ENCODE measurements around the gene B3GAT1. TPM values are rescaled to one million over a fixed set of nuclear protein-coding genes. Genes with fewer than 3 reads are reported as not detected.

The B3GAT1 gene
- total RNA-seq, 1 donor from 2014 or later: 0.32 TPM

DNA sequence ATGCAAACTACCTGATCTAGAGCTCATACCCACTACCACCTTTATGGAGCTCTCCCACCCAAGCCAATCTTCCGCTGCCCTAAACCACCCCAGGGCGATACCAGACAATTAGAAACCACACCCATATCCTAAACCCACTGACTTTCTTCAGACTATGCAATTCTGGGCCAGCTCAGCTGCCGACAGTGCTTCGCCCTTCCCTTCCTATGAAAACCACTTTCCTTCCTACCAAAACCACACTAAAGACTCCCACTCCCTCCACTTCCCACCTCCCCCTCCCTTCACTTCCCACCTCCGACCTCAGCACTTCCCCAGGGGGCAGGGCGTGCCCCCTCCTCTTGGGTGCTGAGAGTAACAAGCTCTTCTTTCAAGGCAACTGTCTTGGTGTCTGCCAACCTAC, 25.1 kb downstream of the B3GAT1 start:
- no peak overlapping the region for H3K4me3 ChIP-seq
- no peak overlapping the region for H3K27ac ChIP-seq
- H3K4me1 ChIP-seq: peaks cover 0 to 3% of the 10 kb centered on the region in 2 donors
- TF ChIP-seq, protein P1, sequence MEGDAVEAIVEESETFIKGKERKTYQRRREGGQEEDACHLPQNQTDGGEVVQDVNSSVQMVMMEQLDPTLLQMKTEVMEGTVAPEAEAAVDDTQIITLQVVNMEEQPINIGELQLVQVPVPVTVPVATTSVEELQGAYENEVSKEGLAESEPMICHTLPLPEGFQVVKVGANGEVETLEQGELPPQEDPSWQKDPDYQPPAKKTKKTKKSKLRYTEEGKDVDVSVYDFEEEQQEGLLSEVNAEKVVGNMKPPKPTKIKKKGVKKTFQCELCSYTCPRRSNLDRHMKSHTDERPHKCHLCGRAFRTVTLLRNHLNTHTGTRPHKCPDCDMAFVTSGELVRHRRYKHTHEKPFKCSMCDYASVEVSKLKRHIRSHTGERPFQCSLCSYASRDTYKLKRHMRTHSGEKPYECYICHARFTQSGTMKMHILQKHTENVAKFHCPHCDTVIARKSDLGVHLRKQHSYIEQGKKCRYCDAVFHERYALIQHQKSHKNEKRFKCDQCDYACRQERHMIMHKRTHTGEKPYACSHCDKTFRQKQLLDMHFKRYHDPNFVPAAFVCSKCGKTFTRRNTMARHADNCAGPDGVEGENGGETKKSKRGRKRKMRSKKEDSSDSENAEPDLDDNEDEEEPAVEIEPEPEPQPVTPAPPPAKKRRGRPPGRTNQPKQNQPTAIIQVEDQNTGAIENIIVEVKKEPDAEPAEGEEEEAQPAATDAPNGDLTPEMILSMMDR (IDR thresholded peaks at IDR 0.05): no peak
- no peaks in the 10 kb centered on the region for H3K36me3 ChIP-seq
- H3K27me3 ChIP-seq: no peaks in the 10 kb centered on the region
- no peak for DNase-seq (ENCODE audit: low spot score in 2 of 2)
- H3K9me3 ChIP-seq: no peaks in the 10 kb centered on the region
- intact Hi-C loops (cut with DNase I): no loop called here

DNA sequence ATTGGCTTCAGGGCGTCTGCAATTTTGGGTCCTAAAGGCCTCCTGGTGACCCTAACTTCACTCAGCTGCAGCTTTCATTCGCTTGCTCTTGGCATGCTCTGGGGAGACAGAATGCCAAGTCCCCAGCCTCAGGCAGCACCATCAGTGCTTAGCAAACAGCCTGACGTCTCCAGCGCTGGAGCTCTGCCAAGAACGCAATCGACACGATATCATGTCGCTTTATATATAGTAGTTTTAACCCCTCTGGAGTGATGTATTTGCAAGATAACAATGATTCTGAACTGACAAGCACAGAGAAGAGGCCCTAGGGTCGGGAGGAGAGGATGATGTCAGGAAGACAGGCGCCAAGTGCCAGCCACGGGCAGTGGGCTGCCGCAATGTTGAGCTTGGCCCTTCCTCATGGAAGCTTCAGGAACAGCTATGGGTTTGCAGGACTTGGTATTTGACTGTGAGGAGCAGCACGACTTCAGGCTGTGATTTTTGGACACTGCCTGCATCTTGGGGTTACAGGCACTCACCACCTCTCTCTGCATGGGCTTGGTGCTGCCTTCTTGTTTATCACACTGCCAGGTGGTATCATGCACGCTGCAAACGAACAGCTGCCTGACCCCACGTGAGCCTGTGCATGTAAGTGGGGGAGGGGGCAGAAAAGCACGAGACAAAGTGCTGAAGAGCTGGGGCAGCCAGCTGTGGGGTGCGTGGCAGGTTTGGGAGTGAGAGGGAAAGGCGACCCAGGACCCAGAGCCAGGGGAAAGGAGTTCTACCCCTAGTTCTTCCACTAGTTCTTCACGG, 26.1 kb downstream of the B3GAT1 start:
- TF ChIP-seq, protein P1 (IDR thresholded peaks at IDR 0.05): no peak
- intact Hi-C loops (cut with DNase I): no loop called here
- no peaks in the 10 kb centered on the region for H3K9me3 ChIP-seq

DNA sequence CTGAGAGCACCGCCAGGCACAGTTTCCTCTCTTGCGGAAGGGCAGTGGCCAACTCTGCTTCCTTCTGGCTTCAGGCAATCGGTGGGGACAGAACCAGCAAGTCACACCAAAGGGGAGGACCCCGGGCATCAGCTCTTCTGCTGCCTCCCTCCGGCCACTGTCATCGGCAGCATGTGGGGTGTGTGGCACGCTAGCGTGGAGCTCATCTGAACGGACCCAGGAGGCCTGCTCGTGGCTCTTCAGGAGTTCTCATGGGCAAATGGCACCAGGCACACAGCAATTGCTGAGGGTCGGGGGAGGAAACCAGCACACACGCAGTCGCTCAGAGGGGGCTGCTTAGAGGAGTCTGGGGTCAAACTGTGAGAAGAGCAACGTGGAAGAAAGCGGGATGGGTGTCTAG, 26.9 kb downstream of the B3GAT1 start:
- no peak overlapping the region for H3K27ac ChIP-seq
- TF ChIP-seq, protein P1 (IDR thresholded peaks at IDR 0.05): no peak
- H3K4me1 ChIP-seq: peaks cover 0 to 3% of the 10 kb centered on the region in 2 donors
- DNase-seq (ENCODE audit: low spot score in 2 of 2): no peak
- no peak overlapping the region for H3K4me3 ChIP-seq
- intact Hi-C loops (cut with DNase I): no loop called here
- no peaks in the 10 kb centered on the region for H3K27me3 ChIP-seq
- no peaks in the 10 kb centered on the region for H3K9me3 ChIP-seq
- no peaks in the 10 kb centered on the region for H3K36me3 ChIP-seq

More for the DNA sequence above, 26.1 kb downstream of the B3GAT1 start:
- Histone ChIP-seq H3K27me3 (no peaks in the 10 kb centered on the region), H3K4me3 (peak overlapping the region in 1 of 2 donors; percentile 15), H3K27ac (no peak overlapping the region), H3K36me3 (no peaks in the 10 kb centered on the region), H3K4me1 (peaks cover 0 to 3% of the 10 kb centered on the region in 2 donors)
- DNase-seq (ENCODE audit: low spot score in 2 of 2): no peak

DNA sequence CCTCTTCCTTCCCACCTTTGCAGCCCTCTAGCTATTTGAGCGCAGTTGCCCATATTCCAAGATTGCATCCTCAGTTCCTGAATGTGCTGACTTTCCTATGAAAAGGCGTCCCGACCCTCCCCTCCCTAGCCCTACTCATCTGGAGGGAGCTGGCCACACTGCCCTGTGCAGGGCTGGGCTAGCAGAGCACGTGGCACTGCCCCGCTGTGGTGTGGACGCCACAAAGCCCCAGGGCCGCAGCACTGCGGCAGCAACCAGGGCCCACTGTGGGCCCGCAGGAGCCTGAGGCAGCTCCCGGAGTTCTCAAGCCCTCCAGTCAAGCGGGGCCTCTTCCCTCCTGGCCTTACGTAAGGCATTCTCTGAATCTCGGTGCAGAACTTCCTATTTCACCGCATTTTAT, 27.6 kb downstream of the B3GAT1 start:
- Histone ChIP-seq H3K4me1 (peaks cover 0 to 3% of the 10 kb centered on the region in 2 donors), H3K9me3 (no peaks in the 10 kb centered on the region), H3K36me3 (no peaks in the 10 kb centered on the region), H3K27me3 (no peaks in the 10 kb centered on the region), H3K27ac (no peak overlapping the region), H3K4me3 (no peak overlapping the region)
- intact Hi-C loops (cut with DNase I): no loop called here
- DNase-seq (ENCODE audit: low spot score in 2 of 2): no peak
- TF ChIP-seq, protein P1 (IDR thresholded peaks at IDR 0.05): no peak

DNA sequence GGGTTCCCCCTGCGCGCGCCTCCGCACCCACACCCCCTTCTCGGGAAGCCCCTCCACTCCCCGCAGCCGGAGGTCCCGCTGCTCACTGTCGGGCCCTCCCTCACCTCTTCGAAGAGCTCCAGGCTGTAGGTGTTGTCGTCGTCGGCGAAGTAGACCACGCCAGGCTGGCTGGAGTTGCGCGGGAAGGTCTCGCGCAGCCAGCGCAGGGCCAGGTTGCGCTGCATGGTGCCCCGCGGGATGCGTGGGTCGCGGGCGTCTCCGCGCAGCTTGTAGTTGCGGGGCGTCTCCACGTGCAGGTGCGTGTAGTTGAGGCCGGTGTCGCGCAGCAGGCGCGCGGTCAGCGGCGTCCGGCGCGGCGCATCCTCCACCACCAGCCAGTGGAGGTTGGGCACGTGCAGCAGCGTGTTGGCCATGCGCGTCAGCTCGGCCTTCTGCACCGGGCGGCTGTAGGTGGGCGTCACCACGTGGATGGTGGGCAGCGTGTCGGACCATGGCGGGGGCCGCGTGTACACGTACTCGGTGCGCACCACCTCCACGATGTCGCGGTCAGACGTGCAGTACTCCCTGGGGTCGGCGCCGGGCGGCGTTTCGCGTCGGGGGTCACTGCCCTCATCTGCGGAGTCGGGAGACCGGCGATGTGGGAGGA, 28.3 kb downstream of the B3GAT1 start:
- Histone ChIP-seq H3K27ac (no peak overlapping the region), H3K4me1 (peaks cover 0 to 3% of the 10 kb centered on the region in 2 donors), H3K36me3 (no peaks in the 10 kb centered on the region), H3K27me3 (no peaks in the 10 kb centered on the region), H3K9me3 (no peaks in the 10 kb centered on the region), H3K4me3 (no peak overlapping the region)
- intact Hi-C loops (cut with DNase I): no loop called here
- TF ChIP-seq, protein P1 (IDR thresholded peaks at IDR 0.05): no peak
- DNase-seq (ENCODE audit: low spot score in 2 of 2): no peak

Measured in ascending aorta (tissue), 2 donors.